Measurements from ENCODE around the gene MAP2K7. TPM values are rescaled to one million over a fixed set of nuclear protein-coding genes. Genes with fewer than 3 reads are reported as not detected.
"Not testable (repeated sequence)": the region's sequence is repeated elsewhere in the genome, so short reads cannot be mapped to it uniquely, and the experiment has no call there.

Gene MAP2K7
- total RNA-seq, 4 donors from 2014 or later: 11.1 to 31.2 (median 20.9) TPM

DNA sequence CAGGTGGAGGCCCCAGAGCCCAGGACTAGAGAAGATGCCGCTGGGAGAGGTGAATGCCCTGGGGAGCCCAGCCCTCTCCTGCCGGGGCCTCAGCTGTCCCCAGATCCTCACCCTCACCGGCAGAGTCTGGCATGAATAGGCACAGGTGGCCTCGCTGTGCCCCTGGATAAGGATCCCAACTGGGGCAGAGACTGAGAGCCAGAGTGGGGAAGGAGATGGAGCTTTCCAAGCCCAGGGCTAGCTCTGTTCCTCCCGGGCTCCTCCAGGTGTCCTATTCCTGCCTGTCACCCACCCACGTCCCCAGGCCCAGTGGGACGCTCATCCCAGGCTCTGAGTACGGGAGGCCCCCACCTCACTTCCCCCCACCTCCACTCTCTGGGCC is 46.0 kb upstream of the MAP2K7 start:
- no peaks in the 10 kb centered on the region for H3K9me3 ChIP-seq
- no peak for TF ChIP-seq POLR2A (IDR thresholded peaks at IDR 0.05)
- TF ChIP-seq, protein P1, sequence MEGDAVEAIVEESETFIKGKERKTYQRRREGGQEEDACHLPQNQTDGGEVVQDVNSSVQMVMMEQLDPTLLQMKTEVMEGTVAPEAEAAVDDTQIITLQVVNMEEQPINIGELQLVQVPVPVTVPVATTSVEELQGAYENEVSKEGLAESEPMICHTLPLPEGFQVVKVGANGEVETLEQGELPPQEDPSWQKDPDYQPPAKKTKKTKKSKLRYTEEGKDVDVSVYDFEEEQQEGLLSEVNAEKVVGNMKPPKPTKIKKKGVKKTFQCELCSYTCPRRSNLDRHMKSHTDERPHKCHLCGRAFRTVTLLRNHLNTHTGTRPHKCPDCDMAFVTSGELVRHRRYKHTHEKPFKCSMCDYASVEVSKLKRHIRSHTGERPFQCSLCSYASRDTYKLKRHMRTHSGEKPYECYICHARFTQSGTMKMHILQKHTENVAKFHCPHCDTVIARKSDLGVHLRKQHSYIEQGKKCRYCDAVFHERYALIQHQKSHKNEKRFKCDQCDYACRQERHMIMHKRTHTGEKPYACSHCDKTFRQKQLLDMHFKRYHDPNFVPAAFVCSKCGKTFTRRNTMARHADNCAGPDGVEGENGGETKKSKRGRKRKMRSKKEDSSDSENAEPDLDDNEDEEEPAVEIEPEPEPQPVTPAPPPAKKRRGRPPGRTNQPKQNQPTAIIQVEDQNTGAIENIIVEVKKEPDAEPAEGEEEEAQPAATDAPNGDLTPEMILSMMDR (IDR thresholded peaks at IDR 0.05): no peak
- no peak for TF ChIP-seq EP300 (IDR thresholded peaks at IDR 0.05)
- no peak overlapping the region for H3K4me3 ChIP-seq
- WGBS, 2 donors: 70 to 75% methylated on average over 4 to 7 of the region's 8 CpGs
- H3K36me3 ChIP-seq: peaks cover 0 to 58% (median 0%) of the 10 kb centered on the region in 3 donors
- H3K4me1 ChIP-seq: peaks cover 0 to 27% (median 9%) of the 10 kb centered on the region in 4 donors
- DNase-seq (ENCODE audit: low spot score in 2 of 2): no peak
- peaks cover 0 to 16% of the 10 kb centered on the region in 2 donors for H3K27me3 ChIP-seq
- no peak overlapping the region for H3K27ac ChIP-seq

DNA sequence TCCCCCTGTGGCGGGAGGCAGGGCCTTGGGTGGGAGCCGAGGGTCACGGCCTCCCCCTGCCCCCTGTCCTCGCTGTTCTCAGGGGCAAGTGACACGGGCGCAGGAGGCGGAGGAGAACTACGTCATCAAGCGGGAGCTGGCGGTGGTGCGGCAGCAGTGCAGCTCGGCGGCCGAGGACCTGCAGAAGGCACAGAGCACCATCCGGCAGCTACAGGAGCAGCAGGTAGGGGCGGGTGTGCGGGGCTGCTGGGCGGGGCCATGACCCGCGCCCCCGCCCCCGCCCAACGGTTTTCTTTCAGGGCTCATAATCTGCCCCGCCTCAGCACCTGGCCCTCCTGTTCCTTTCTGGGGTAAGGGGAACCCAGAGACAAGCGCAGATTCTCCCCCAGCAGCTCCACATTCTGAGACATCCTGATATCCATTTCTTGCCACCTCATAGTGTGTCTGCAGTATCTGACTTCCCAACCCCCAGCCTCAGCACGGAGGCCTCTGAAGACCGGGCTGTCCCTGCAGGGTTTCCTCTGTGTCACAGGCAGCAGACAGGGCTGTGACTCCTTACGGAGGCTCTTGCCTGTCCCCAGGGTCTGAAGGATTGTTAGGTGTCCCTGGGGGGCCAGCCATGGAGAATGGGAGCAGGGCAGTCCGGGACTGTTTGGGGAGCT is 45.4 kb upstream of the MAP2K7 start:
- 65 to 70% methylated on average over 22 to 27 of the region's 29 CpGs for WGBS, 2 donors
- no peak for DNase-seq (ENCODE audit: low spot score in 2 of 2)
- TF ChIP-seq, protein P1 (IDR thresholded peaks at IDR 0.05): no peak
- no peak for TF ChIP-seq POLR2A (IDR thresholded peaks at IDR 0.05)
- TF ChIP-seq EP300 (IDR thresholded peaks at IDR 0.05): no peak
- Histone ChIP-seq H3K27ac (no peak overlapping the region), H3K4me1 (peaks cover 0 to 25% (median 9%) of the 10 kb centered on the region in 4 donors), H3K4me3 (no peak overlapping the region), H3K27me3 (peaks cover 0 to 16% of the 10 kb centered on the region in 2 donors), H3K36me3 (peaks cover 0 to 61% (median 0%) of the 10 kb centered on the region in 3 donors), H3K9me3 (no peaks in the 10 kb centered on the region)

DNA sequence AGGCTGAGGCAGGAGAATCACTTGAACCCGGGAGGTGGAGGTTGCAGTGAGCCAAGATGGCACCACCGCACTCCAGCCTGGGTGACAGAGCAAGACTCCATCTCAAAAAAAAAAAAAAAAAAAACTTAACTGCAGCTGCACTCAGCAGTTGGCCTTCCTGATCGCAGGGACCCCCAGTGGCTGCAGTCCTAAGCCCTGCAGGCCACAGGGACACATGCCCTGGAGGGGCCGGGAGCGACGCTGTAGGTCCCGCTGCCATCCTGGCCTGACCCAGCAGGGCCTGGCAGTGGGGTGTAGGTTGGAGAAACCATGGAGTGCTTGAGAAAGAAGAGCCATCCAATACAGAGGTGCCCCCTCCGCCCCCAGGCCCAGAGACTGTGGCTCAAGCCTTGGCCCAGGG is 44.6 kb upstream of the MAP2K7 start:
- peaks cover 0 to 22% (median 9%) of the 10 kb centered on the region in 4 donors for H3K4me1 ChIP-seq
- not testable (repeated sequence) for DNase-seq (ENCODE audit: low spot score in 2 of 2); H3K4me3 ChIP-seq; H3K27ac ChIP-seq; H3K9me3 ChIP-seq
- WGBS, 2 donors: 91 to 96% methylated on average over 5 to 8 of the region's 8 CpGs
- peaks cover 0 to 24% of the 10 kb centered on the region in 2 donors for H3K27me3 ChIP-seq
- H3K36me3 ChIP-seq: peaks cover 0 to 69% (median 0%) of the 10 kb centered on the region in 3 donors

DNA sequence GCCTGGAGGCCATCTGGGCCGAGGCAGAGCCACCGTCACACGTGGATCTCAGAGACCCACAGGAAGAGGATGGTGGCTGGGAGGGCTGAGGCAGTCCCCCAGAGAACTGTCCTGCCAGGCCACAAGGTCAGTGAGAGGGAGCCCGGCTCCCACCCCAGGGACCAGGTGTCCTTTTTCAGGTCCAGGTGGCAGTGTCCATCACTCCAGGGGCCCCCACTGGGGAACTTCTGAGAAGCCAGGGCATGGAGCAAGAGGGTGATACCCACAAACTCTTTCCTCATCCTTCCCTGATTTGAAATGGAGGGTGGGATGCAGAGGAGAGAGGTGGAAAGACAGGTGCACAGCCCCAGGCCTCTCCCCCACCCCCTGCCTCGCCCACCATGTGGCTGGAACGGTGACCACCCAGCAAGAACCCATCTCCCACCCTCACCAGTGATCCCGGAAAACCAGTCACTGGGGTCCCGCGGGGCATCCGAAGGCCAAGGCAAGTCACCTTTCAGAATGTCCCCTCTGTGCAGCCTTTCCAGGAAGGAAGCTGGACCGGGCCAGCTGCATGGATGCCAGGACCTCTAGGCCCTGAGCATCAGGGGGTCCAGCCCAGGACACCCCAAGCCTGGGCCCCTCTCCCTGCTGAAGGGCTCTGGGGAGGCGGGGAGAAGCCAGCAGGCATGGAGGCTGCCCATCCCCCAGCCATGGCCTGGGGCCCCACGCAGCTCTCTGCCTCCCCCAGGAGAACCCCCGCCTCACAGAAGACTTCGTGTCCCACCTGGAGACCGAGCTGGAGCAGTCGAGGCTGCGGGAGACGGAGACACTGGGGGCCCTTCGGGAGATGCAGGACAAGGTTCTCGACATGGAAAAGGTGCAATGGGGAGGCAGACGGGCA is 43.6 kb upstream of the MAP2K7 start:
- Histone ChIP-seq H3K36me3 (peaks cover 0 to 71% (median 0%) of the 10 kb centered on the region in 3 donors), H3K27me3 (peaks cover 0 to 32% of the 10 kb centered on the region in 2 donors)
- 87 to 90% methylated on average over 19 to 20 of the region's 22 CpGs for WGBS, 2 donors

More for the DNA sequence above, 43.6 kb upstream of the MAP2K7 start:
- Histone ChIP-seq H3K9me3 (no peaks in the 10 kb centered on the region), H3K4me1 (peaks cover 0 to 22% (median 9%) of the 10 kb centered on the region in 4 donors), H3K27ac (no peak overlapping the region), H3K4me3 (no peak overlapping the region)
- TF ChIP-seq, protein P1 (IDR thresholded peaks at IDR 0.05): no peak
- TF ChIP-seq POLR2A (IDR thresholded peaks at IDR 0.05) (no peak), EP300 (IDR thresholded peaks at IDR 0.05) (no peak)
- DNase-seq (ENCODE audit: low spot score in 2 of 2): no peak
